Gastroesophageal sphincter (tissue), 4 donors: ENCODE results near the gene CANX. TPM values are rescaled to one million over a fixed set of nuclear protein-coding genes. Genes with fewer than 3 reads are reported as not detected.
A peak's percentile ranks its signal among the peaks of the same experiment; 100 is the strongest.
"Not testable (repeated sequence)": the region's sequence is repeated elsewhere in the genome, so short reads cannot be mapped to it uniquely, and the experiment has no call there.

ENCODE experiments used
- ATAC-seq: fragments of 150-250 bp; one replicate; pipeline ENCODE4 v1.9.1; 2016; ENCODE audit warnings: mild to moderate bottlenecking, moderate library complexity
- H3K27ac ChIP-seq, 4 donors: fragments of 200-600 bp; sonication (generic) in 3 of 4; 1 replicate in 3 of 4; 2 replicates in 1 of 4; pipeline ENCODE4 v1.5.1; 2016 to 2019
- H3K27me3 ChIP-seq: fragments of 200-600 bp; sonication (generic); one replicate; pipeline ENCODE4 v1.5.1; 2019
- H3K36me3 ChIP-seq, 2 donors: fragments of 200-600 bp; sonication (generic); one replicate each; pipeline ENCODE4 v1.5.1; 2019; ENCODE audit warnings: control low read depth in 1 of 2
- H3K4me1 ChIP-seq, 3 donors: fragments of 200-600 bp; sonication (generic); 1 replicate in 2 of 3; 2 replicates in 1 of 3; pipeline ENCODE4 v1.5.1; 2016 to 2019; ENCODE audit warnings: control low read depth in 2 of 3
- H3K4me3 ChIP-seq, 2 donors: fragments of 200-600 bp; sonication (generic); one replicate each; pipeline ENCODE4 v1.5.1; 2019; ENCODE audit warnings: mild to moderate bottlenecking in 1 of 2, moderate library complexity in 1 of 2
- H3K9me3 ChIP-seq, 3 donors: fragments of 200-600 bp; sonication (generic); one replicate each; pipeline ENCODE4 v1.5.1; 2017 to 2019; ENCODE audit warnings: control low read depth in 2 of 3
- EP300 ChIP-seq: sonication (generic); formaldehyde crosslinking; IDR thresholded peaks from one replicate; pipeline ENCODE4 v1.6.1; 2017; ENCODE audit warnings: antibody characterized with exemption, mild to moderate bottlenecking
- POLR2A ChIP-seq, 2 donors: fragments of 450-650 bp; IDR thresholded peaks; one replicate each; pipeline ENCODE4 v1.6.1; 2017; ENCODE audit warnings: antibody characterized with exemption in 2 of 2, mild to moderate bottlenecking in 2 of 2, moderate library complexity in 1 of 2
- POLR2AphosphoS5 ChIP-seq: sonication (generic); formaldehyde crosslinking; IDR thresholded peaks from one replicate; pipeline ENCODE4 v1.6.1; 2017; ENCODE audit warnings: antibody characterized with exemption
- WGBS, 2 donors: methylation state at CpG; one replicate each; pipeline ENCODE4 v1.1.5; 2018; ENCODE audit warnings: low coverage in 1 of 2; 5-methylcytosine and 5-hydroxymethylcytosine counted together
- total RNA-seq, 4 donors: library from RNA; depleted of rRNA; stranded (reverse); fragments of >200 nt; gene quantifications; one replicate each; pipeline ENCODE4 v1.1.0, GENCODE V29; 2016
- TF ChIP-seq, protein P1 (sequence below), 4 experiments: fragments of 200-600 bp in 2 of 4; fragments of 450-650 bp in 2 of 4; sonication (generic) in 1 of 4; IDR thresholded peaks; one replicate each; pipeline ENCODE4 v1.5.1; 2017 to 2019; ENCODE audit warnings: antibody characterized with exemption in 4 of 4, mild to moderate bottlenecking in 2 of 4, moderate library complexity in 2 of 4

CANX gene
- total RNA-seq, 4 donors from 2014 or later, result 281 to 400 (median 342) TPM

DNA sequence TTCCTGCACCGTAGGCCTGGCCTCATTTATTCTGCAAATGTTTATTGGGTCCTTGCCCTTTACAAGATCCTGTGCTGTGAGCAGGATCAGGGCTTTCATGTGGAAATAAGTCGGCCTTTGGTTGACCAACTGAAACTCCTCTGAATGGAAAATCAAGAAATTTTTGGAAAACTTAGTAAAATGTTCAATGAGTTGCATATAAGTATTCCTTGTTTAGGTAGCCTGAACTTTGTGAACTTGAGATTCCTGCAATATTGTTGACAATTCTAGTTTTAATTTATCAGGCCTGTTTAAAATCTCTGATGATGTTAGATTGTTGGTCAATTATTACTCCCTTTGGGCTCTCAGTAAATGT is 35.0 kb downstream of the CANX start:
- ATAC-seq, result no peak
- H3K4me3 ChIP-seq, result peak overlapping the region; percentile 48 to 83
- no peak for TF ChIP-seq EP300
- no peak for TF ChIP-seq POLR2A (IDR thresholded peaks at IDR 0.05)
- TF ChIP-seq, protein P1, sequence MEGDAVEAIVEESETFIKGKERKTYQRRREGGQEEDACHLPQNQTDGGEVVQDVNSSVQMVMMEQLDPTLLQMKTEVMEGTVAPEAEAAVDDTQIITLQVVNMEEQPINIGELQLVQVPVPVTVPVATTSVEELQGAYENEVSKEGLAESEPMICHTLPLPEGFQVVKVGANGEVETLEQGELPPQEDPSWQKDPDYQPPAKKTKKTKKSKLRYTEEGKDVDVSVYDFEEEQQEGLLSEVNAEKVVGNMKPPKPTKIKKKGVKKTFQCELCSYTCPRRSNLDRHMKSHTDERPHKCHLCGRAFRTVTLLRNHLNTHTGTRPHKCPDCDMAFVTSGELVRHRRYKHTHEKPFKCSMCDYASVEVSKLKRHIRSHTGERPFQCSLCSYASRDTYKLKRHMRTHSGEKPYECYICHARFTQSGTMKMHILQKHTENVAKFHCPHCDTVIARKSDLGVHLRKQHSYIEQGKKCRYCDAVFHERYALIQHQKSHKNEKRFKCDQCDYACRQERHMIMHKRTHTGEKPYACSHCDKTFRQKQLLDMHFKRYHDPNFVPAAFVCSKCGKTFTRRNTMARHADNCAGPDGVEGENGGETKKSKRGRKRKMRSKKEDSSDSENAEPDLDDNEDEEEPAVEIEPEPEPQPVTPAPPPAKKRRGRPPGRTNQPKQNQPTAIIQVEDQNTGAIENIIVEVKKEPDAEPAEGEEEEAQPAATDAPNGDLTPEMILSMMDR (IDR thresholded peaks at IDR 0.05), result no peak
- TF ChIP-seq POLR2AphosphoS5, result no peak
- H3K27ac ChIP-seq, result peak overlapping the region; percentile 72 to 98 (median 92)
- no peaks in the 10 kb centered on the region for H3K9me3 ChIP-seq
- H3K36me3 ChIP-seq, result peaks cover 0 to 23% of the 10 kb centered on the region in 2 donors
- H3K4me1 ChIP-seq, result peaks cover 5 to 64% (median 30%) of the 10 kb centered on the region in 3 donors
- 0% methylated on average over 2 of the region's 2 CpGs for WGBS, 2 donors
- no peaks in the 10 kb centered on the region for H3K27me3 ChIP-seq

DNA sequence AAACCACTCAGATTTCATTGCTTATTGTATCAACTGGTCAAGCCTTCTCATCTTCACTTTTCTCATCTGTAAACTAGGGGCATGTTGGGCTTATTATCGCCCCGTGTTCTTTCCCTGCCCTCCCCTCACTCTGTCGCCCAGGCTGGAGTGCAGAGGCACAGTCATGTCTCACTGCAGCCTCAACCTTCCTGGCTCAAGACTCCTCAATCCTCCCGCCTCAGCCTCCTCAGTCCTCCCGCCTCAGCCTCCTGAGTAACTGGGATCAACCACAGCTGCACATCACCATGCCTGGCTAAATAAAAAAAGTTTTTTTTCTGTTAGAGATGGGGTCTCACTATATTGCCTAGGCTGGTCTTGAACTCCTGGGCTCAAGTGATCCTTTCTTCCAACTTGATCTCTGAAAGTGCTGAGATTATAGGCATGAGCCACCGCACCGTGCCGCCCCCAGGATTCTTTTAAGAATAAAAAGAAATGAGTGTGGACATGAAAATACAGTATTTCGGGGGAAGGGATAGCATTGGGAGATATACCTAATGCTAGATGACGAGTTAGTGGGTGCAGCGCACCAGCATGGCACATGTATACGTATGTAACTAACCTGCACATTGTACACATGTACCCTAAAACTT is 35.9 kb downstream of the CANX start:
- WGBS, 2 donors, result 55 to 66% methylated on average over 9 of the region's 12 CpGs
- Histone ChIP-seq H3K27ac (peak overlapping the region in 3 of 4 donors; percentile 92 to 98 (median 93)), H3K9me3 (no peaks in the 10 kb centered on the region), H3K36me3 (peaks cover 0 to 14% of the 10 kb centered on the region in 2 donors), H3K4me1 (peaks cover 5 to 73% (median 30%) of the 10 kb centered on the region in 3 donors), H3K27me3 (no peaks in the 10 kb centered on the region), H3K4me3 (peak overlapping the region in 1 of 2 donors; percentile 83)
- TF ChIP-seq, protein P1 (IDR thresholded peaks at IDR 0.05), result no peak
- TF ChIP-seq POLR2A (IDR thresholded peaks at IDR 0.05), result no peak
- no peak for TF ChIP-seq EP300
- no peak for ATAC-seq

DNA sequence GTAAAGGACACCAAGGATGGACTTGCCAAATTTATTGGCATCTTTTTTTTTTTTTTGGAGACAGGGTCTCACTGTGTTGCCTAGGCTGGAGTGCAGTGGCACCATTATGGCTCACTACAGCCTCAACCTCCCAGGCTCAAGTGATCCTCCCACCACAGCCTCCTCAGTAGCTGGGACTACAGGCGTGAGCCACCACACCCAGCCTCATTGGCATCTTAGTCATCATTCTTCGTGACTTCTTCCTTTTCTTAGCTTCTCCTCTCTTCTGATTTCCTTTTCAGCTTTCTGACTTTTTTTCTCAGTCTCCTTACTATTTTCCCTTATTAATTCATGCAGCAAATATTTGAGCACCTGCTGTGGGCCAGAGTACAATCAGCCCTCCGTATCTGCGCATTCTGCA is 40.0 kb downstream of the CANX start:
- WGBS, 2 donors, result 93 to 94% methylated on average over 4 of the region's 4 CpGs
- Histone ChIP-seq H3K4me1 (peaks cover 5 to 85% (median 27%) of the 10 kb centered on the region in 3 donors), H3K27me3 (no peaks in the 10 kb centered on the region), H3K9me3 (no peaks in the 10 kb centered on the region), H3K4me3 (no peak overlapping the region), H3K36me3 (no peaks in the 10 kb centered on the region), H3K27ac (no peak overlapping the region)
- no peak for ATAC-seq
- TF ChIP-seq EP300, result no peak
- no peak for TF ChIP-seq POLR2A (IDR thresholded peaks at IDR 0.05)
- no peak for TF ChIP-seq POLR2AphosphoS5
- TF ChIP-seq, protein P1 (IDR thresholded peaks at IDR 0.05), result no peak

DNA sequence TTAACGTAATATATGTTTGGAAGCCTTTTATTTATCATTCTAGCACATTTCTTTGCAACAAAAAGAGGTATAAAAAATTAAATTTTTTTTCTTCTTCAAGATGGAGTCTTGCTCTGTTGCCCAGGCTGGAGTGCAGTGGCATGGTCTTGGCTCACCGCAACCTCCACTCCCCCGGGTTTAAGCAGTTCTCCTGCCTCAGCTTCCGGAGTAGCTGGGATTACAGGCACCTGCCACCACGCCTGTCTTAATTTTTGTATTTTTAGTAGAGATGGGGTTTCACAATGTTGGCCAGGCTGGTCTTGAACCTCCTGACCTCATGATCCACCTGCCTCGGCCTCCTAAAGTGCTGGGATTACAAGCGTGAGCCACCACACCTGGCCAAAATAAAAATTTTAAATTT is 45.3 kb downstream of the CANX start:
- peaks cover 0 to 66% (median 0%) of the 10 kb centered on the region in 3 donors for H3K4me1 ChIP-seq
- not testable (repeated sequence) for H3K36me3 ChIP-seq, H3K9me3 ChIP-seq, H3K4me3 ChIP-seq, H3K27me3 ChIP-seq, H3K27ac ChIP-seq, ATAC-seq
- WGBS, 2 donors, result 71 to 84% methylated on average over 5 to 7 of the region's 7 CpGs

DNA sequence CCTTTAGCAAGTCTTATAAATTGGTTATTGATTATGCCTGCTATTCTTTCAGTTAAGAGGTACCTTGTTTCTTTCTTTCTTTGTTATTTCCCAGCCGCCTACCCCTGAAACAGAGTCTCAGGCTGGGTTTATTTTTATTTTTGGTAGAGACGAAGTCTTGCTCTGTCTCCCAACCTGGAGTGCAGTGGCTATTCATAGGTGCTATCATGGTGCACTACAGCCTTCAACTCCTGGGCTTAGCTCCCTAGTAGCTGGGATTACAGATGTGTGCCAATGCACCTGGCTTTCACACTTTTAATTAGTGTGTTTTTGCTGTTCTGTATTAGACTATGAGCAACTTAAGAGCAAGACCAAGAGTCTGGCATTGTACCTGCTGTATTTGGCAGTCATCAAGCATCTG is 48.1 kb downstream of the CANX start:
- Histone ChIP-seq H3K36me3 (peaks cover 0 to 8% of the 10 kb centered on the region in 2 donors), H3K27me3 (no peaks in the 10 kb centered on the region), H3K4me1 (peaks cover 0 to 62% (median 0%) of the 10 kb centered on the region in 3 donors), H3K4me3 (no peak overlapping the region), H3K9me3 (no peaks in the 10 kb centered on the region), H3K27ac (no peak overlapping the region)
- TF ChIP-seq EP300, result no peak
- WGBS, 2 donors, result 86 to 100% methylated on average over 1 to 2 of the region's 2 CpGs
- ATAC-seq, result no peak

DNA sequence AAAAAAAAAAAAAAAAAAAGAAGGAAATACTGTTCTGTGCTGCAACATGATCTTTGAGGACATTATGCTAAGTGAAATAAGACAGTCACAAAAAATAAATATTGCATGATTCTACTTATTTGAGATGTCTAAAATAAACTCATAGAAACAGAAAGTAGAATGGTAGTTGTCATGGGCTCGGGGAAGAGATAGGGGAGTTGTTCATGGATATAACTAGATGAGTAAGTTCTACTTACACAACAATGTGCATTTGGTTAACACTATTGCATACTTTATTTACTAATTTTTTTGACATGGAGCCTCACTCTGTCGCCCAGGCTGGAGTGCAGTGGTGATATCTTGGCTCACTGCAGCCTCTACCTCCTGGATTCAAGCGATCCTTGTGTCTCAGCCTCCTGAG is 49.0 kb downstream of the CANX start:
- 86% methylated on average over 1 to 3 of the region's 3 CpGs for WGBS, 2 donors
- no peaks in the 10 kb centered on the region for H3K27me3 ChIP-seq
- ATAC-seq, result no peak

More for the DNA sequence above, 49.0 kb downstream of the CANX start:
- no peak overlapping the region for H3K4me3 ChIP-seq
- no peaks in the 10 kb centered on the region for H3K9me3 ChIP-seq
- TF ChIP-seq, protein P1 (IDR thresholded peaks at IDR 0.05), result no peak
- TF ChIP-seq POLR2AphosphoS5, result no peak
- TF ChIP-seq EP300, result no peak
- TF ChIP-seq POLR2A (IDR thresholded peaks at IDR 0.05), result no peak
- peaks cover 0 to 58% (median 0%) of the 10 kb centered on the region in 3 donors for H3K4me1 ChIP-seq
- no peak overlapping the region for H3K27ac ChIP-seq
- peaks cover 0 to 8% of the 10 kb centered on the region in 2 donors for H3K36me3 ChIP-seq
